A549 treated with AZD9567 at 1 μM for 4 hours (cell line): Measurements from ENCODE around the gene GIMAP2. TPM values are rescaled to one million over a fixed set of nuclear protein-coding genes. Genes with fewer than 3 reads are reported as not detected.

Experiments
- total RNA-seq: library from RNA; stranded (reverse); fragments of 200-300 nt; extraction: Qiagen RNA extraction; gene quantifications from 5 replicates; pipeline ENCODE4 v1.2.3, GENCODE V29; 2022; ENCODE audit not compliant: insufficient read depth

GIMAP2 gene
- not detected in 5 replicates for total RNA-seq

GRCh38 chr7:150685219-150686029, at the start of gene GIMAP2:
GIMAP2 (plus strand) TSS chr7:150685706; CDS start chr7:150687060, 1,354 bp downstream.

GRCh38 chr7:150716368-150716767, 30.9 kb downstream of the GIMAP2 start, which contains the start of gene GIMAP1:
GIMAP1 (plus strand) TSS chr7:150716613; CDS start chr7:150719048, 2,435 bp downstream.

GRCh38 chr7:150737265-150738055, 52.0 kb downstream of the GIMAP2 start, which contains the start of gene GIMAP5:
GIMAP5 (plus strand) TSS chr7:150737418; CDS start chr7:150740885, 3,467 bp downstream.

Other genes with a start within 250 kb of the GIMAP2 start
- not detected in 5 replicates for gene GIMAP8, start 235.1 kb upstream of the GIMAP2 start, total RNA-seq
- gene GIMAP7, start 170.8 kb upstream of the GIMAP2 start, total RNA-seq = not detected in 5 replicates
- gene GIMAP4, start 118.3 kb upstream of the GIMAP2 start, total RNA-seq = not detected in 5 replicates
- 0.02 TPM in 1 of 5 replicates, not detected in the others for gene GIMAP6, start 53.3 kb upstream of the GIMAP2 start, total RNA-seq
- gene GIMAP1, start 30.9 kb downstream of the GIMAP2 start, total RNA-seq = not detected in 5 replicates
- 0.05 TPM in 1 of 5 replicates, not detected in the others for gene GIMAP5, start 51.7 kb downstream of the GIMAP2 start, total RNA-seq
- gene TMEM176B, start 114.7 kb downstream of the GIMAP2 start, total RNA-seq = 0.14 to 0.24 TPM in 2 of 5 replicates, not detected in the others
- gene TMEM176A, start 115.1 kb downstream of the GIMAP2 start, total RNA-seq = 0.19 TPM in 1 of 5 replicates, not detected in the others
- 0.03 to 0.07 TPM in 2 of 5 replicates, not detected in the others for gene AOC1, start 166.8 kb downstream of the GIMAP2 start, total RNA-seq